HUDEP-2 (cell line): ENCODE results near the gene CD180.

Source experiments
- DNase-seq, 76 experiments: peaks; one replicate each; lab custom pipeline; 2025; ENCODE audit not compliant: unreplicated experiment in 76 of 76; lab: John Stamatoyannopoulos, UW

The CD180 gene

DNA sequence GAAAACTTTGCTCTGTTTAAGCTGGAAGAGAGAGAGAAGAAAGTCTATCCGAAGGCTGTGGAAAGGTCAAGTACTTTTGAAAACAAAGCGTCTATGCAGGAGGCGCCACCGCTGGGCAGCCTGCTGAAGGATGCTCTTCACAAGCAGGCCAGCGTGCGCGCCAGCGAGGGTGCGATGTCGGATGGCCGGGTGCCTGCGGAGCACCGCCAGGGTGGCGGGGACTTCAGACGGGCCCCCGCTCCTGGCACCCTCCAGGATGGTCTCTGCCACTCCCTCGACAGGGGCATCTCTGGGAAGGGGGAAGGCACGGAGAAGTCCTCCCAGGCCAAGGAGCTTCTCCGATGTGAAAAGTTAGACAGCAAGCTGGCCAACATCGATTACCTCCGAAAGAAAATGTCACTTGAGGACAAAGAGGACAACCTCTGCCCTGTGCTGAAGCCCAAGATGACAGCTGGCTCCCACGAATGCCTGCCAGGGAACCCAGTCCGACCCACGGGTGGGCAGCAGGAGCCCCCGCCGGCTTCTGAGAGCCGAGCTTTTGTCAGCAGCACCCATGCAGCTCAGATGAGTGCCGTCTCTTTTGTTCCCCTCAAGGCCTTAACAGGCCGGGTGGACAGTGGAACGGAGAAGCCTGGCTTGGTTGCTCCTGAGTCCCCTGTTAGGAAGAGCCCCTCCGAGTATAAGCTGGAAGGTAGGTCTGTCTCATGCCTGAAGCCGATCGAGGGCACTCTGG lies 32.6 kb downstream of the CD180 start:
- DNase-seq, result no peak

DNA sequence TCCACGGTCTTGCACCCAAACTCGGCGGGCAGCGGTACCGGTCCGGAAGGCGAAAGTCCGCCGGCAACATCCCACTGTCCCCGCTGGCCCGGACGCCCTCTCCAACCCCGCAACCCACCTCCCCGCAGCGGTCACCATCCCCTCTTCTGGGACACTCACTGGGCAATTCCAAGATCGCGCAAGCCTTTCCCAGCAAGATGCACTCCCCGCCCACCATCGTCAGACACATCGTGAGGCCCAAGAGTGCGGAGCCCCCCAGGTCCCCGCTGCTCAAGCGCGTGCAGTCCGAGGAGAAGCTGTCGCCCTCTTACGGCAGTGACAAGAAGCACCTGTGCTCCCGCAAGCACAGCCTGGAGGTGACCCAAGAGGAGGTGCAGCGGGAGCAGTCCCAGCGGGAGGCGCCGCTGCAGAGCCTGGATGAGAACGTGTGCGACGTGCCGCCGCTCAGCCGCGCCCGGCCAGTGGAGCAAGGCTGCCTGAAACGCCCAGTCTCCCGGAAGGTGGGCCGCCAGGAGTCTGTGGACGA lies 33.3 kb downstream of the CD180 start:
- no peak for DNase-seq

DNA sequence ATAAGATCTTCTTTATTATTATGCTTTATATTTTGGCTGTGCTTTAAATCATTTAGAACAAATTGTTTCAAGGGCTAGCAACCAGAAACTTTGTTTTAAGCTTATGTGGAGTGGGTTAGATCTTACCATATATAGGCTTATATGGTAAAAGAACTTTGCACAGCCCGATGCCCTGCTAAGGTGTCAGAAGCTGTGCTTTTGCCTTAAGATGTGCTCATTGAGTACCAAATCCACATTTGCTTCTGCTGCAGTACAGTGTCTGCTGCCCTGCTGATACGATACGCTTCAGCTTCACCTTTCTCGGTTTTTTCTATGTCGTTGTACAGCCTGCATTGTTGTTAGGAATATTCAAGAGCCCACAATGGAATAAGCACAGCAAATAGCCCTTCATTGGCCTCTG lies 34.8 kb downstream of the CD180 start:
- DNase-seq, result no peak

- DNase-seq, result peak in 6 of 76 experiments; percentile 1 to 17 (median 3)
Measured at GRCh38 chr5:67160985-67161384, 35.6 kb downstream of the CD180 start.

DNA sequence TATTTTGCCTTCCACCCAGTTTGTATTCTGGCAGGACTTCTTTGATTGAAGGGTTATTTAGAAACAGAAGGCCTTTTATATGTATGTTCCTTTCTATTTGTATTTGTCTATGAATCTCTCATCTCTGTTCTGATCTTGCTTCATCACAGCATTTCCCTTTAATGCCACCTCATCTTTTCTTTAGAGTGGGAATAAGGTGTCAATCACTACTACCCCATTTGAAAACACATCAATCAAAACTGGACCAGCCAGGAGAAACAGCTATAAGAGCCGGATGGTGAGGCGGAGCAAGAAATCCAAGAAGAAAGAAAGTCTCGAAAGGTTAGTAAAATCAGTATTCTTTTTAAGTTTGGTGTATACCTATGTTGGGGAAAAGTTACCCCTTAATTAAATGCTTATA lies 36.3 kb downstream of the CD180 start:
- no peak for DNase-seq

DNA sequence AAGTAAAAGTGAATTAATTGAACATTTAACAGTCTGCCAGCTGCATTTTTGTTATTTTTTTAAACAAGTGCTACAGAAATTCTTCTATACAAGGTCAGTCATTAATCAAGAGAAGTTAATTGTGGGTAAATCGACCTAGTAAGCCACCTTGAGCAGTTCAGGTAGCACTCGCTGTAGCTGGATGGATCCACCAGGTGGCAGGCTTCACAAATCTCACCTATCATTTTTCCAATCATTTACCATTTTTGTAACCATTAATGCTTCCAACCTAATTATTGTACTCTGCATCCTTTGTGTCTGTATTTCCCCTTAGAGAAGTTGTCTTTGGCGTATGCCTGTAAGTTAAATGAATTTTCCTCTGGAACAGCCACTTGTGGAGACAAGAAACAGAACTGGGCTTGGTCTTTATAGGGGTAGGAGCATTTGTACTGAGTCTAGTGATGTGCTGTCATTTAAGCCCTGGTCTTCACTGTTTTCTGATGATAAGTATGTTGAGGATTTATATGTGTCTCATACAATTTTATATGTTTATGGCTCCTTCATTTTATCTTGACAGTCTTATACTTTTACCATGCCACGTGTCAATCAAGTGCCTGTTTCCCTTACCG lies 39.5 kb downstream of the CD180 start:
- peak in 11 of 76 experiments; percentile 1 to 28 (median 10) for DNase-seq

GRCh38 chr5:67154556-67155206 lies 41.9 kb downstream of the CD180 start:
- no peak for DNase-seq

DNA sequence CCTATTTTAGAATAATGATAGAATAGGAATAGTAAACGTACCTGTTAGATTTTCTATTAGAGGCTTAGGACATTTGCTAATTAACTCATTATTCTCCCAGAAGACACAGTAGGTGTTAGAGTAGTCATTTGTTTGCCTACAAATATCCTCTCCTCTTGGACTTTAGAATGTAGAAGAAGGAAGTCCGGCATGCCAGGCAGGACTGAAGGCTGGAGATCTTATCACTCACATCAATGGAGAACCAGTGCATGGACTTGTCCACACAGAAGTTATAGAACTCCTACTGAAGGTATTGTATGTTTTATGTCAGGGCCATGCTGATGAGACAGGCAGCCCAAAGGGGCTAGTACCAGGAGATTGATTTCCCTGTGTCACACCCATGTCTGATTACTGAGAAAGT lies 43.3 kb downstream of the CD180 start:
- DNase-seq, result no peak

DNA sequence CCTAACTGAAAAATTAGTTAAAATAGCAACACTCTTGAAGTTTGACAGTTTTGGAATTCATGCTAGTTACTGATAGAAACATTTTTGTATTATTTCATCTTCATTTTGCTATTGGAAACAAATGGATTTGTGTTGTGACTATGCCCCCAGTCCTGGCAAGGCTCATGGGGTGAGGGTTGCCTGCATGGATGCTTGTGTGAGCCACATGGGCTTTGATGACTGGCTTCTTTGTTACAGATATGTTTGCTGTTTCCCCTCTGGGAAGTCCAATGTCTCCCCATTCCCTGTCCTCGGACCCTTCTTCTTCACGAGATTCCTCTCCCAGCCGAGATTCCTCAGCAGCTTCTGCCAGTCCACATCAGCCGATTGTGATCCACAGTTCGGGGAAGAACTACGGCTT lies 44.2 kb downstream of the CD180 start:
- DNase-seq, result no peak

GRCh38 chr5:67149951-67150523 lies 46.6 kb downstream of the CD180 start:
- no peak for DNase-seq

GRCh38 chr5:67149057-67149950 lies 47.3 kb downstream of the CD180 start:
- DNase-seq, result no peak

- DNase-seq, result no peak
Measured at GRCh38 chr5:67147760-67148159, 48.8 kb downstream of the CD180 start.

GRCh38 chr5:67146981-67147380 lies 49.6 kb downstream of the CD180 start:
- no peak for DNase-seq

GRCh38 chr5:67146574-67146973 lies 50.0 kb downstream of the CD180 start:
- no peak for DNase-seq

DNA sequence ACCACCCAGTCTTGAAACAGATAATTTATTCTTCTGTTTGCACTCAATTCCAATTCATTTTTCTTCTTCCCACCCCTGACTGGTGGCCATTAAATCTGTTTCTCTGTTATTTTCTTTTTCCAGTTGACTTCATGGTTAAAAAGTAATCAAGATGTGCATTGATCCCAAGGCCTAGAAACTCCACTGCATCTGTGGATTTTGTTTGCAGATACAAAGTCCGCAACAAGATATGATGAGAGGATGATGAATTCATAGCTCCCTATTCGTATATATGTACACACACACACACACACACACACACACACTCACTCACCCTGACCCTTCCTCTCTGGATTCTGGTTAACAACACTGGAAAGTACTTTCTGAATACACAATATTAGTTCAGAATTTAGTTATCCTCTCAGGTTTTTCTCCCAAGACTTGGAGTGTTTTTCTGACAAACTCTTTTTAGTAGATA lies 52.4 kb downstream of the CD180 start:
- no peak for DNase-seq

DNA sequence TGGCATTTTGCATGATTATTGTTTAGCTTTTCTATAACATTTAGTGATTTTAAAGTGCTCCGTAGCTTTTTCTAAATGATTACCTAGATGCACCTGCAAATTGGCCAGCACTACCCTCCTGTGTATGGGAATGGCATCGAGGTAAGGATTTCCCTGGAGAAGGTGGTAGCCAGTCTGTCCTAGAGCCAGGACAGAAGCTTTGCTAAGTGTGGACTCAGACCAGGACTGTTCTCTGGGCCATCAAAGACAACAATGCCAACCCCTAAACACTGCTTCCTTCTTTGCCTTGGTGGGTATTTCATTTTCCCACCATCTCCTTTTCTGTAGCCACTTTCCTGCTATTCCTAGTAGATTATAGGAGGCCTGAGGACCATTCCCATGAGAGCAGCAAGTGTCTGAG lies 53.0 kb downstream of the CD180 start:
- DNase-seq, result no peak

DNA sequence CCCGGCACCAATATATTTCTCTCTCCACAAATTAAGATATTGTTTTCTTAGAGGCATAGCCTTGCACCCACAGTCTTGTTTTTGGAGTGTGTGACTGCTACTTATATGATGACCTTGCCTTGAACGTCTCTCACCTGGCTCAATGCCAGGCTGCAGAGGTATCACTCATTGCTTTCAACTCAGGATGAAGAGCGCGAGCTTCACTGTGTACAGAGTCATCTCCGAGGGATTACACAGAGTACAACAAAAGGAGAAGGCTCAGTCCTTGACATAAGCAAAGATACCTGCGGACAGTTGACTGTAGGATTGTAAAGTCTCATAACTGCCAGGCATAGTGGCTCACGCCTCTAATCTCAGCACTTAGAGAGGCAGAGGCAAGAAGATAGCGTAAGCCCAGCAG lies 53.8 kb downstream of the CD180 start:
- DNase-seq, result no peak

- no peak for DNase-seq
Measured at GRCh38 chr5:67141644-67142043, 55.0 kb downstream of the CD180 start.

DNA sequence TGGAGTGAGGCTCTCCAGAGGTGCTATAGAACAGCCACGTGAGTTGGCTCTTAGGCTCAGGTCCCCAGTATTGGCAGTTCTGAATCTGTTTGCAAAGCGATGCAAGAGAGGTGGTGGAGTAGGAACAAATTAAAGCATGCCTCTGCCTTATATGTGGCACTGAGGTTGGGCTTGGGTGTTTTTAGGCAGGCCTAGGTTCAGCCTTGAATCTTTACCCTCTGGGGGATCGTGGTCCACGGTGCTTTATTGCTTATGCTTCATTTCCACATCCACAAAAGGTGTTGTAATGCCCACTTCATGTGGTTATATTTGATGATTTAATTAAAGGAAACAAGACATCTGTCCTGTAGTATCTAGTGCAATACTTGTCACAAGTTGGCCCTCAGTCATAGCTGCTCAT lies 56.2 kb downstream of the CD180 start:
- no peak for DNase-seq

- no peak for DNase-seq
Measured at GRCh38 chr5:67139030-67139429, 57.6 kb downstream of the CD180 start.
